Activated CD4-positive, alpha-beta T cell treated with anti-CD3 and anti-CD28 coated beads, Interleukin-2, Interleukin-4, amounts not matched to agents 100 ng/mL and 50 ng/mL, durations not matched to agents 16 hours and 8 hours (primary cell): Measurements from ENCODE around the gene EXT2.

Experiments used
- DNase-seq: peaks from one replicate; pipeline ENCODE4 v3.0.0-alpha.2; 2020; ENCODE audit warnings: low spot score

EXT2 gene

GRCh38 chr11:44085330-44085729 lies 10.1 kb upstream of the EXT2 start:
- no peak for DNase-seq

- peak; percentile 49 for DNase-seq
These were observed 7.1 kb upstream of the EXT2 start for GRCh38 chr11:44088377-44088776.

DNA sequence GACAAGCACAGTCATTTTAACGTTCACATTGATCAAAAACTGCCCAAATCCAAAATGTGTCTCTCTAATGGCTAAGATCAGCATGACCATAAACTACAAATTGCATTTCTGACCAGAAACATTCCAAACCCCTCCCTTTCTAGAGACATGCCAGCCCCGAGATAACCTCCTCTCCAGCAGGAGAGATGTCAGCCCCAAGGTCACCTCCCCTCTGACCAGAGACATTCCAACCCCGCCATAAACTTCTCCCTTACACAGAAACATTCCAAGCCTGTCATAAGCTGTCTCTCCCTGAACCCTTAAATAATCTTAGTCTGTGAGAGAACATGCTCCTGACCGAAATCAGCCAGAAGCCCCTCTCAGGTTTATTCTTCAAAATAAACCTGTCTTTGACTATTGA lies 6.6 kb upstream of the EXT2 start:
- no peak for DNase-seq

GRCh38 chr11:44090539-44090938 lies 4.9 kb upstream of the EXT2 start:
- DNase-seq, result no peak

GRCh38 chr11:44094260-44094868 lies 1.1 kb upstream of the EXT2 start:
- peak; percentile 86 for DNase-seq

- DNase-seq, result no peak
These were observed 1.1 kb downstream of the EXT2 start for GRCh38 chr11:44096360-44097185.

DNA sequence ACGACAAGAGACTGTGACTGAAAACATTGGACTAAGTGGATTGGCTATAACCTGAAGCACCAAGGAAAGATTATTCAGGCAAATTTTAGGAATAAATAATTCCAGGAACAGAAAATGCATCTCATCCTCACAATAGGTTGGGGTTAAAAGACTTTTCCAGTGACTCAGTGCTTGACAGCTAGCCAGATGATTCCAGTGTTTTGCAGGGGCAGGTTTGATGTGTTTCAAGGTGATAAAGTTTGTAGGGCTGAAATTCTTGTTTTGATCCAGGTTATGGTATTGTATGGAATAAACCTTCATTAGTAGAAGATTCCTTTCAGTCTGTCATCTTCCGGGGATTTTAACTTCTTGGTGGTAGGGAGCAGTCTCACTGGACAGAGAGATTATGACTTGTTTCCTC lies 2.3 kb downstream of the EXT2 start:
- DNase-seq, result no peak

DNA sequence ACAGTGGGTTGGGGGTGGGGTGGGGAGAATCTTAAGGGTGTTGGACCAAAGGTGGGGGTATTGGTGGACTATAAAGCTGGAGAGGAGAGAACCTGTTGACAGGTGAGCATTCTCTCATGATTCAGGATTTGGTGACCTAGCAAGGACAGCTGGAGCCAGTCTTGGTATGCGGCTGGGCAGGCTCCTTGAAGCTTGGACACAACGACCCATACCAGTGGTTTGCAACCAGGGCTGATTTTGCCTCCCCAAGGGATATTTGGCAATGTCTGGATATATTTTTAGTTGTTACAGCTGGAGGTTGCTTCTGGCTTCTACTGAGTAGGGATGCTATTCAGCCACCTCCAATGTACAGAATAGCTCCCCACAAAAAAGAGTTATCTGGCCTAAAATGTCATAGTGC lies 5.6 kb downstream of the EXT2 start:
- DNase-seq, result no peak

GRCh38 chr11:44104481-44105294 lies 9.2 kb downstream of the EXT2 start:
- DNase-seq, result peak; percentile 24

GRCh38 chr11:44108260-44108659 lies 12.8 kb downstream of the EXT2 start:
- no peak for DNase-seq

- DNase-seq, result peak; percentile 65
These were observed 14.8 kb downstream of the EXT2 start for GRCh38 chr11:44110231-44110679.

DNA sequence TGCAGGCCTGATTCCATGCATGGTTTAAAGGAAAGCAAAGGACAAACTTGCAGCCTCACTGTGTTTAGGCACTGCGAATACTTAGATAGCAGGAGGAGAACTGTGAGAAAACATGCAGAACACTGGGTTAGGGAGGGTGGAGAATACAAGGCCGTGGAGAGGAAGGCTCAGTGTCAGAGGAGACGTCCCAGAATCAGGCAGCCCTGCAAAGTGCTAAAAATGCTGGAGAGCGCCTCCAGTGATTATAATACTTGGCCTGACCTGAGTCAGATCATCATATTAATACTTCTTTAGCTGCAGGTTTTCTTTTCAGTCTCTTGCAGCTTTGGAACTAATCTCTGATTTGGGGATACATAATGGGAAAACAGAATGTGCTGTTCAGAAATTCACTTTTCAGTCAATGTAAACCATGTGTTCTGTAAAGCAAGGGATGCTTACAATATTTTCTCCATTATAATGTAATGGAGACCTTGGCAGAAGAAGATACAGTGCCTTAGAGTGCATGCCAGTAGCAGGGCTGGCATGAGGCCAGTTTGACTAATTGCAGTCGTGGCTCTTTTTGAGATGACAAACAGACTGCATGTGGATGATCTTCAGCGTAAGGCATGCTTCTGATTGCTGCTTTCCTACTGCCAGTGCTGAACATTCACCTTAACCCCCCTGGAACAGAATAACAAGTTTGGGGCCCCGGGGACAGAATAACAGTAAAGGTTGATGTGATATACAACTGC lies 16.8 kb downstream of the EXT2 start:
- DNase-seq, result no peak

DNA sequence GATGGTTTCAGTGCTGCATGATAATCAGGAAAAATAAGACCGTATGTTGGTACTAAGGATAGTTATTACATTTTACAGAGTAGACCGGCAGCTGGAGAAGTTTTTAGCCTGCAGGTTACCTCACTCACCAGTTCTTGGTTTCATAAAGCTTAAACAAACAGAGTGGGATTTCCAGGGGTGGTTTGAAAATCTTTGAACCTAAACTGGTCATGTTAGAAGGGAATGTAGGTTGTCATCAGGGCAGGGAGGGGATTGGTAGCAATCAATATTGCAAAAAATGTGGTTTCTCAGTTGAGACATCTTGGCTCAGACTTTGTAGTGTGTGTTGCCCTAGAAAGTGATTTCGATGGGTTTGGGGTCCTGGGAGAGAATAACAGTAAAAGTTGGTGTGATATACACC lies 17.5 kb downstream of the EXT2 start:
- no peak for DNase-seq

GRCh38 chr11:44113572-44113971 lies 18.1 kb downstream of the EXT2 start:
- no peak for DNase-seq

- no peak for DNase-seq
These were observed 20.9 kb downstream of the EXT2 start for GRCh38 chr11:44116234-44116830.

- DNase-seq, result no peak
These were observed 24.7 kb downstream of the EXT2 start for GRCh38 chr11:44120169-44120568.

GRCh38 chr11:44125598-44125997 lies 30.1 kb downstream of the EXT2 start:
- DNase-seq, result no peak

DNA sequence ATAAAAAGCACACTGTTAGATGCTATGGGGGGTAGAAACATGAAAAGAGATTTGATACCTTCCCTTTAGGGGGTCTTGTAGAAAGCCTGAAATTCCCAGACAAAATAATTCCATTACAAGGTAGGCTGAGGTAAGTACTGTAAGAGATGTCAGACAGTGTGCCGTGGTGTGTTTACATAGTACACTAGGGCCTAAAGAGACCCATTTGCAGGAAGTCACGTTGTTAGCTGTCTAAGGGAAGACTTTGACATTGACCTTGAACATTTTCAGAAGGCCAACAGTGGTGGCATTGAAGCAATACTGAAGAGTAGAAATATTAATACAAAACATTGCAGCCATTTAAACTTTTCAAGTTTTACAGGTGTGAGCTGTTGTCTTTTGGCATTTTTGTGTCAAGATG lies 30.8 kb downstream of the EXT2 start:
- DNase-seq, result no peak

DNA sequence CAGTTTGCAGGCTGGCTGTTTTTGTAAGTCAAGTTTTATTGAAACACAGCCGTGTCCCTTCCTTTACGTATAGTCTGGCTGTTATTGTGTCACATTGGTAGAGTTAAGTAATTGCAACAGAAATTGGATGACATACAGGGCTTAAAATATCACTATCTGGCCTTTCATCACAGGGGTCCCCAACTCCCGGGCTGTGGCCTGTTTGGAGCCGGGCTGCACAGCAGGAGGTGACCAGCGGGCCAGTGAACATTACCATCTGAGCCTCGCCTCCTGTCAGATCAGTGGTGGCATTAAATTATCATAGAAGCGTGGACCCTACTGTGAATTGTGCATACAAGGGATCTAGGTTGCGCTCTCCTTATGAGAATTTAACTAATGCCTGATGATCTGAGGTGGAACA lies 31.7 kb downstream of the EXT2 start:
- DNase-seq, result no peak

DNA sequence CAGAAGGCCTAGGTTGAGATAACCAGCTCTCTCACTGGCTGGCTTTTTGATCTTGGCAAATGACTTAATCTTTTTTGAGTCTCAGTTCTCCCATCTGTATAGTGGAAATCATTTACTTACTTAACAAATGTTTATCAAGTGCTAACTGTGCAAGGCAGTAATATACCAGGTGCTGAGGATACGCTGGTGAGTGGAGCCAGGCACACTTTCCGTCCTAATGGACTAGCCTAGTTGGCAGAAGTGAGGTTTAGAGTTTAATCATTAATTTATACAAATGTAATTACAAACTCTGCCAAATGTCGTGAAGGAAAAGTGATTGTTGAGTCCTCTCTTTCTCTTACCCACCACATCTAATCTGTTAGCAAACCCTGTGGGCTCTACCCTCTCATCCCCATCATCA lies 33.3 kb downstream of the EXT2 start:
- no peak for DNase-seq

GRCh38 chr11:44130751-44131150 lies 35.3 kb downstream of the EXT2 start:
- no peak for DNase-seq
